AG20443 (cell line): ENCODE measurements around the gene UBE2D3.

Experiments used
- DNase-seq: peaks from one replicate; pipeline ENCODE4 v3.0.0; 2012; ENCODE audit warnings: low spot score, mixed read lengths

UBE2D3 gene

GRCh38 chr4:102751941-102752340 lies 75.4 kb downstream of the UBE2D3 start:
- no peak for DNase-seq
